Measurements from ENCODE around the gene GTF2IRD1. TPM values are rescaled to one million over a fixed set of nuclear protein-coding genes. Genes with fewer than 3 reads are reported as not detected.

Gene GTF2IRD1
- total RNA-seq, 1 experiment from 2014 or later = 34.3 TPM

DNA sequence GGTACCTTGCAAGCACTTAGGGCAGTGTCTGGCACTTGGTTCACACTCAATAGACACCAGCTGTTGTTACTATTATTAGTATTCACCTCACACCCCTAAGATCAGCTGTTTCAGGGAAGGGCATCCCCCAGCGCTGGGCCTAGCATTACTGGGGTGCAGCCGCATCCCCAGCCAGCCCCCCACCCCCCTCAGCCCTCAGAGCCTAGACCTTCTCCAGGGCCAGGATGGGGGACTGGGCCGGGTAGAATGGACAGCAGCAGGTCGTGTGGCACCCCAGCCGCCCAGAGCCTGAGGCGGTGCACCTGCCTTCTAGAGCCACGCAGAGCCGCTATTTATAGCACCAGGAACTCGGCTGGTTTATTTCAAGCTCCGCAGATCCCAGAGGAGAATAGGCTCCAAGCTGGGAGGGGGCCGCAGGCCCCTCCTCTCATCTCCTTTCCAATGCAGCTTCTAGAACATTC is 60.5 kb downstream of the GTF2IRD1 start:
- H2BK15ac ChIP-seq (ENCODE audit: low read depth, low read length) = no peak overlapping the region
- Mint-ChIP-seq H3K27me3 (ENCODE audit: low read depth) (no peaks in the 10 kb centered on the region; the same call in 1 of the 2 replicates), H3K4me1 (no peaks in the 10 kb centered on the region), H3K36me3 (ENCODE audit: insufficient read depth in 1 of 3, low read depth in 3 of 3) (peaks cover 18 to 59% (median 53%) of the 10 kb centered on the region in 3 experiments), H3K27ac (peak overlapping the region in 1 of 3 experiments; percentile 28; a peak in 1 of 7 replicates), H3K9me3 (no peaks in the 10 kb centered on the region; a peak in 1 of 5 replicates), H3K4me3 (no peak overlapping the region)
- no peaks in the 10 kb centered on the region for H3K27me3 ChIP-seq (ENCODE audit: insufficient read depth, low read length)
- no peak overlapping the region for H3K9ac ChIP-seq (ENCODE audit: extremely low read depth, insufficient read length, low read length)
- no peaks in the 10 kb centered on the region for H3K4me1 ChIP-seq (ENCODE audit: insufficient read depth, low read length)
- H3K27ac ChIP-seq (ENCODE audit: insufficient read length, low read depth, low read length) = no peak overlapping the region
- H3K23me2 ChIP-seq (ENCODE audit: insufficient read length, low read depth, low read length, poor library complexity, severe bottlenecking) = no peaks in the 10 kb centered on the region
- H3K79me1 ChIP-seq (ENCODE audit: insufficient read depth, low read depth, low read length, poor library complexity, severe bottlenecking) = no peaks in the 10 kb centered on the region
- H2BK5ac ChIP-seq (ENCODE audit: insufficient read length, low read length) = no peak overlapping the region
- no peak overlapping the region for H2BK120ac ChIP-seq (ENCODE audit: low read depth, low read length, poor library complexity, severe bottlenecking)
- H3K4ac ChIP-seq (ENCODE audit: low read depth, low read length) = no peak overlapping the region
- TF ChIP-seq, protein P1, sequence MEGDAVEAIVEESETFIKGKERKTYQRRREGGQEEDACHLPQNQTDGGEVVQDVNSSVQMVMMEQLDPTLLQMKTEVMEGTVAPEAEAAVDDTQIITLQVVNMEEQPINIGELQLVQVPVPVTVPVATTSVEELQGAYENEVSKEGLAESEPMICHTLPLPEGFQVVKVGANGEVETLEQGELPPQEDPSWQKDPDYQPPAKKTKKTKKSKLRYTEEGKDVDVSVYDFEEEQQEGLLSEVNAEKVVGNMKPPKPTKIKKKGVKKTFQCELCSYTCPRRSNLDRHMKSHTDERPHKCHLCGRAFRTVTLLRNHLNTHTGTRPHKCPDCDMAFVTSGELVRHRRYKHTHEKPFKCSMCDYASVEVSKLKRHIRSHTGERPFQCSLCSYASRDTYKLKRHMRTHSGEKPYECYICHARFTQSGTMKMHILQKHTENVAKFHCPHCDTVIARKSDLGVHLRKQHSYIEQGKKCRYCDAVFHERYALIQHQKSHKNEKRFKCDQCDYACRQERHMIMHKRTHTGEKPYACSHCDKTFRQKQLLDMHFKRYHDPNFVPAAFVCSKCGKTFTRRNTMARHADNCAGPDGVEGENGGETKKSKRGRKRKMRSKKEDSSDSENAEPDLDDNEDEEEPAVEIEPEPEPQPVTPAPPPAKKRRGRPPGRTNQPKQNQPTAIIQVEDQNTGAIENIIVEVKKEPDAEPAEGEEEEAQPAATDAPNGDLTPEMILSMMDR (conservative IDR thresholded peaks at IDR 0.05) = no peak
- no peak overlapping the region for H3K14ac ChIP-seq (ENCODE audit: insufficient read depth, low read length)
- H3K18ac ChIP-seq (ENCODE audit: insufficient read length, low read depth, low read length) = no peak overlapping the region
- no peak overlapping the region for H2BK12ac ChIP-seq (ENCODE audit: insufficient read length, low read depth, low read length)
- no peak overlapping the region for H3K23ac ChIP-seq (ENCODE audit: insufficient read length, low read depth, low read length)
- no CpG with 5 or more reads among the region's 11 CpGs for WGBS (ENCODE audit: extremely low coverage, insufficient read length, low lambda C conversion rate)
- H2BK20ac ChIP-seq (ENCODE audit: low read depth, low read length, poor library complexity, severe bottlenecking) = no peak overlapping the region
- H2AFZ ChIP-seq (ENCODE audit: low read length) = no peak overlapping the region
- no peak overlapping the region for H4K8ac ChIP-seq (replicated peaks; ENCODE audit: insufficient read length, low read depth, low read length)
- H4K91ac ChIP-seq (ENCODE audit: insufficient read length, low read depth, low read length) = no peak overlapping the region
- no peak overlapping the region for H3K56ac ChIP-seq (ENCODE audit: insufficient read length, low read depth, low read length)
- no peak for DNase-seq
- H4K5ac ChIP-seq (ENCODE audit: insufficient read length, low read depth, low read length) = no peak overlapping the region
- H4K20me1 ChIP-seq (ENCODE audit: control insufficient read depth, insufficient read depth, insufficient read length) = no peaks in the 10 kb centered on the region
- H3K4me2 ChIP-seq (ENCODE audit: insufficient read depth, insufficient read length, low read length) = no peak overlapping the region
- H3K79me2 ChIP-seq (ENCODE audit: insufficient read depth, low read length) = no peaks in the 10 kb centered on the region
- H3T11ph ChIP-seq (ENCODE audit: low read length) = no peak overlapping the region
- H3K9me3 ChIP-seq (ENCODE audit: control insufficient read depth, low read depth, low read length) = no peaks in the 10 kb centered on the region
- H2AK5ac ChIP-seq (ENCODE audit: insufficient read length, low read length) = no peak overlapping the region

Data from H9 (cell line).